ENCODE results near the gene SLC9B2. TPM values are rescaled to one million over a fixed set of nuclear protein-coding genes. Genes with fewer than 3 reads are reported as not detected.

SLC9B2 gene
- total RNA-seq, 1 donor from 2014 or later, result 6.2 TPM

DNA sequence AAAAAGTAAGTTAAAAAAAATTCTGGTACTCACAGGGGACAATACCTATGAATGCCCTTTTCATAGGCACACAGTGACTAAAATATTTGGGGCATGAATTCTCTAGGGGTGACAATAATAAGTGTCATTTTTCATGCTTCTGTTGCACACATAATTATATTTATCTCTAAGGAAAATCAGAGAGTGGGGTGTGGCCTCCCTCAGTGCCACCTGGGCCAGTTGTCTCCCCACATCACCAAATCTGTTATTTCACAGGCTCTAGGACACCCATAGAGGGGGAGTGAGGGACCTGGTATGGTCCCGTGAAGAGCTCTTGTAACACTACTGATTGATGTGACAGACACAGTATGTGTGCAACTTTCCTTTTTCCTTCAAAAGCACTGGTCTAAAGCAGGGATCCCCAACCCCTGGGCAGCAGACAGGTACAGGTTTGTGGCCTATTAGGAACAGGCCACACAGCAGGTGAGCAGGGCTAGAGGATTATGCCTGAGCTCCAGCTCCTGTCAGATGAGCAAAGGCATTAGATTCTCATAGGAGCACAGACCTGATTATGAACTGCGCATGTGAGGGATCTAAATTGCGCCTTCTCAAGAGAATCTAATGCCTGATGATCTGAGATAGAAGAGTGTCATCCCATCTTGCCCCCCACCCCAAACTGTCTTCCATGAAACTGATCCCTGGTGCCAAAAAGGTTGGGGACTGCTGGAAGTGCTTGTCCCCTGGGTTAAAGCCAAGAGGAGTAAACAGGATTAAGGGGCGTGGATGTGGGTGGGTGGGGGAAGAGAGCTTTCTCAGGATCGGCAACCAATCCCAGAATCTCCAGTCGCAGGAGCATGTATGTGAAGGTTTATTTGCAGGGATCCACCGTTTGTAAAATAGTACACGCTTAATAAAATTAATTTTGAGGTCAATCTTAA, 57.9 kb downstream of the SLC9B2 start:
- H3K4me3 ChIP-seq, result peak overlapping the region; percentile 58
- no peaks in the 10 kb centered on the region for H3K27me3 ChIP-seq
- H3K9me3 ChIP-seq, result no peaks in the 10 kb centered on the region
- no peaks in the 10 kb centered on the region for H3K36me3 ChIP-seq
- H3K4me1 ChIP-seq, result peaks cover 5% of the 10 kb centered on the region
- TF ChIP-seq, protein P1, sequence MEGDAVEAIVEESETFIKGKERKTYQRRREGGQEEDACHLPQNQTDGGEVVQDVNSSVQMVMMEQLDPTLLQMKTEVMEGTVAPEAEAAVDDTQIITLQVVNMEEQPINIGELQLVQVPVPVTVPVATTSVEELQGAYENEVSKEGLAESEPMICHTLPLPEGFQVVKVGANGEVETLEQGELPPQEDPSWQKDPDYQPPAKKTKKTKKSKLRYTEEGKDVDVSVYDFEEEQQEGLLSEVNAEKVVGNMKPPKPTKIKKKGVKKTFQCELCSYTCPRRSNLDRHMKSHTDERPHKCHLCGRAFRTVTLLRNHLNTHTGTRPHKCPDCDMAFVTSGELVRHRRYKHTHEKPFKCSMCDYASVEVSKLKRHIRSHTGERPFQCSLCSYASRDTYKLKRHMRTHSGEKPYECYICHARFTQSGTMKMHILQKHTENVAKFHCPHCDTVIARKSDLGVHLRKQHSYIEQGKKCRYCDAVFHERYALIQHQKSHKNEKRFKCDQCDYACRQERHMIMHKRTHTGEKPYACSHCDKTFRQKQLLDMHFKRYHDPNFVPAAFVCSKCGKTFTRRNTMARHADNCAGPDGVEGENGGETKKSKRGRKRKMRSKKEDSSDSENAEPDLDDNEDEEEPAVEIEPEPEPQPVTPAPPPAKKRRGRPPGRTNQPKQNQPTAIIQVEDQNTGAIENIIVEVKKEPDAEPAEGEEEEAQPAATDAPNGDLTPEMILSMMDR (IDR thresholded peaks at IDR 0.05), result no peak
- H3K27ac ChIP-seq, result peak overlapping the region; percentile 94
- intact Hi-C loops (cut with DNase I), result no loop called here
- ATAC-seq (peak; percentile 7), DNase-seq (peak; percentile 34)

DNA sequence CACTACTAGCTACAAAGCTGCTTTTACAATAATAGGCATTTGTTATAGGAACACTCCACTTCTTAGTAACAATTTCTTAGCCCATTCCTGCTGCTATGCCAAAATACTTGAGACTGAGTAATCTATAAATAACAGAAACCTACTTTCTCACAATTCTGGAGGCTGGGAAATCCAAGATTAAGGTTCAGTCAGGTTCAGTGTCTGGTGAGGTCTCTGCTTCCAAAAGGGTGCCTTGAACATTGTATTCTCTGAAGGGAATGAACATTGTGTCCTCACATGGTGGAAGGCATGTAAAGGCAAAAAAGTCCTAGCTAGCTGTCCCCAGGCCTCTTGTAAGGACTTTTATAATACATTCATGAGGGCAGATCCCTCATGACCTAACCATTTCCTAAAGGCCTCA, 64.0 kb downstream of the SLC9B2 start:
- H3K36me3 ChIP-seq, result no peaks in the 10 kb centered on the region
- peak overlapping the region; percentile 20 for H3K27ac ChIP-seq
- no peak overlapping the region for H3K4me3 ChIP-seq
- H3K4me1 ChIP-seq, result peaks cover 14% of the 10 kb centered on the region
- DNase-seq (no peak), ATAC-seq (no peak)
- intact Hi-C loops (cut with DNase I), result loop anchor here (5.0 kb wide), 1 partner anchor 390 kb away; no protein-coding TSS in a partner anchor
- TF ChIP-seq, protein P1 (IDR thresholded peaks at IDR 0.05), result no peak
- H3K9me3 ChIP-seq, result no peaks in the 10 kb centered on the region
- H3K27me3 ChIP-seq, result no peaks in the 10 kb centered on the region

DNA sequence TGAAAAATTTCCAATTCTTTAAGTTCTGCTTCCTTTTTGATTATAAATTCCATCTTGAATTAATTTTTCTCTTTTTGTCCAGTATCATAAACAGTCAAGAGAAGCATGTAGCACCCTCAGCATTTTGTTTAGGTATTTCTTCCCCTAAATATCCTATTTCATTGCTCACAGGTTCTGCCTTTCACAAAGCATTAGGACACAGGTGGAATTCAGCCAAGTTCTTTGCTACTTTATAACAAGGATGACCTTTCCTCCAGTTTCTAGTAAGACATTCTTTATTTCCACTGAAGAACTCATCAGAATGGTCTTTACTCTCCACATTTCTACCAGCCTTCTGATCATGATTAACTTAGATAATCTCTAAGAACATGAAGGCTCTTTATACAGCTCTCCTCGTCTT, 64.5 kb downstream of the SLC9B2 start:
- ATAC-seq (no peak), DNase-seq (no peak)
- TF ChIP-seq, protein P1 (IDR thresholded peaks at IDR 0.05), result no peak
- no peaks in the 10 kb centered on the region for H3K9me3 ChIP-seq
- intact Hi-C loops (cut with DNase I), result loop anchor here (5.0 kb wide), 1 partner anchor 390 kb away; no protein-coding TSS in a partner anchor
- H3K27ac ChIP-seq, result peak overlapping the region; percentile 20
- no peaks in the 10 kb centered on the region for H3K36me3 ChIP-seq
- no peak overlapping the region for H3K4me3 ChIP-seq
- H3K27me3 ChIP-seq, result no peaks in the 10 kb centered on the region
- peaks cover 14% of the 10 kb centered on the region for H3K4me1 ChIP-seq

DNA sequence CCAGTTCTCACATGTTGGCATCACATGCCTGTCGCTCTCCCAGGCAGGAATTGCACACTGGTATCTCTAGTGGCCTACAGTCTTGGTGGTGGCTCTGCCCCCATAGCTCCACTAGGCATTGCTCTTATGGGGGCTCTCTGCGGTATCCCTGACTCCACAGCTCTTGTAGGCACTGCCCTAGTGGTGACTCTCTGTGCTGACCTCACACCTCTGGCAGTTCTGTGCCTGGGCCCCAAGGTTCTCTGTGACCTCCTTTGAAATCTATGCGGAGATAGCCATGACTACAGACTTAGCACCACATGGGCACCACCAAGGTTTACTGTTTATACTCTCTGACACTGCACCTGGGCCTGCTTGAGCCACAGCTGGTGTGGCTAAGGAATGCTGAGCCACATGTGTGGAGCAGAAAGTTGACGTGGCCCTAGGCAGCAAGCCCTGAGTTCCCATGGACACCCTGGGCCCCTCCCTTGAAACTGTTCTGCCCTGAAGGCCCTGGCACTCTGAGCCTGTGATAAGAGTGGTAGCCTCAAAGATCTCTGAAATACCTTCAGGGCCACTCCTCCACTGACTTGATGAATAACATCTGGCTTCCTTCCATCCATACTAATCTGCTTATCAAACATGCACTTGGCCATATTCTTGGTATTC, 65.1 kb downstream of the SLC9B2 start:
- intact Hi-C loops (cut with DNase I), result loop anchor here (5.0 kb wide), 1 partner anchor 389 kb away; no protein-coding TSS in a partner anchor

DNA sequence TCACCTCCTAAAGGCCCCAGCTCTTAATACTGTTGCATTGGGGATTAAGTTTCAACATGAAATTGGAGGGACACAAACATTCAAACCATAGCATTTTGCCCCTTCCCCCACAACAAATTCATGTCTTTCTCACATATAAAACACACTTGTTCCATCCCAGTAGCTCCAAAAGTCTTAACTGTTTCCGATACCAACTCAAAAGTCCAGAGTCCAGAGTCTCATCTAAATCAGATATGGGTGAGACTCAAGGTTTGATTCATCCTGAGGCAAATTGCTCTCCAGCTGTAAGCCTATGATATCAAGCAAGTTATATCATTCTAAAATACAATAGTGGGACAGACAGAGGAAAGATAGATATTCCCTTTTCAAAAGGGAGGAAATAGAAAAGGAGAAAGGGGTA, 65.8 kb downstream of the SLC9B2 start:
- TF ChIP-seq, protein P1 (IDR thresholded peaks at IDR 0.05), result no peak
- no peaks in the 10 kb centered on the region for H3K27me3 ChIP-seq
- H3K4me1 ChIP-seq, result peaks cover 14% of the 10 kb centered on the region
- no peaks in the 10 kb centered on the region for H3K36me3 ChIP-seq
- H3K27ac ChIP-seq, result peak overlapping the region; percentile 20
- intact Hi-C loops (cut with DNase I), result loop anchor here (5.0 kb wide), 1 partner anchor 389 kb away; no protein-coding TSS in a partner anchor
- ATAC-seq (no peak), DNase-seq (no peak)
- no peaks in the 10 kb centered on the region for H3K9me3 ChIP-seq
- no peak overlapping the region for H3K4me3 ChIP-seq

More for the DNA sequence above, 65.1 kb downstream of the SLC9B2 start:
- Histone ChIP-seq H3K36me3 (no peaks in the 10 kb centered on the region), H3K9me3 (no peaks in the 10 kb centered on the region), H3K4me3 (no peak overlapping the region), H3K27ac (peak overlapping the region; percentile 20), H3K27me3 (no peaks in the 10 kb centered on the region), H3K4me1 (peaks cover 14% of the 10 kb centered on the region)
- DNase-seq (peak; percentile 62), ATAC-seq (peak; percentile 88)
- TF ChIP-seq, protein P1 (IDR thresholded peaks at IDR 0.05), result no peak
